ENCODE results near the gene PPP2R1B.

PPP2R1B gene

GRCh38 chr11:111808834-111809233 is 42.6 kb upstream of the PPP2R1B start:
- TF ChIP-seq SPI1 (IDR thresholded peaks at IDR 0.05; ENCODE audit: borderline replicate concordance, low read depth), result no peak
- TF ChIP-seq GABPA (IDR thresholded peaks at IDR 0.05; ENCODE audit: low read depth), result no peak
- no peak for TF ChIP-seq POLR2AphosphoS5 (IDR thresholded peaks at IDR 0.05; ENCODE audit: low read depth)
- TF ChIP-seq CTCF (IDR thresholded peaks at IDR 0.05; ENCODE audit: insufficient read depth, low read length), result no peak
- Histone ChIP-seq H3K27me3 (ENCODE audit: insufficient read depth, poor library complexity, severe bottlenecking) (no peaks in the 10 kb centered on the region), H3K27ac (replicated peaks) (no peak overlapping the region), H3K4me3 (replicated peaks; ENCODE audit: insufficient read depth, low read length) (no peak overlapping the region)
- no peak for DNase-seq (ENCODE audit: low read depth in 1 of 2, low spot score in 1 of 2)

GRCh38 chr11:111808063-111808588 is 41.9 kb upstream of the PPP2R1B start:
- no peak for DNase-seq (ENCODE audit: low read depth in 1 of 2, low spot score in 1 of 2)
- Histone ChIP-seq H3K4me3 (replicated peaks; ENCODE audit: insufficient read depth, low read length) (no peak overlapping the region), H3K27ac (replicated peaks) (no peak overlapping the region), H3K27me3 (ENCODE audit: insufficient read depth, poor library complexity, severe bottlenecking) (no peaks in the 10 kb centered on the region)
- TF ChIP-seq REST (IDR thresholded peaks at IDR 0.05; ENCODE audit: insufficient replicate concordance, low read depth) (no peak), GABPA (IDR thresholded peaks at IDR 0.05; ENCODE audit: low read depth) (no peak), POLR2AphosphoS5 (IDR thresholded peaks at IDR 0.05; ENCODE audit: low read depth) (no peak), CTCF (IDR thresholded peaks at IDR 0.05; ENCODE audit: insufficient read depth, low read length) (no peak), SPI1 (IDR thresholded peaks at IDR 0.05; ENCODE audit: borderline replicate concordance, low read depth) (no peak)

GRCh38 chr11:111807076-111807475 is 40.9 kb upstream of the PPP2R1B start:
- DNase-seq (ENCODE audit: low read depth in 1 of 2, low spot score in 1 of 2), result no peak
- no peak overlapping the region for H3K27ac ChIP-seq (replicated peaks)
- H3K27me3 ChIP-seq (ENCODE audit: insufficient read depth, poor library complexity, severe bottlenecking), result no peaks in the 10 kb centered on the region
- TF ChIP-seq SPI1 (IDR thresholded peaks at IDR 0.05; ENCODE audit: borderline replicate concordance, low read depth), result no peak
- no peak for TF ChIP-seq REST (IDR thresholded peaks at IDR 0.05; ENCODE audit: insufficient replicate concordance, low read depth)
- TF ChIP-seq CTCF (IDR thresholded peaks at IDR 0.05; ENCODE audit: insufficient read depth, low read length), result no peak
- no peak for TF ChIP-seq GABPA (IDR thresholded peaks at IDR 0.05; ENCODE audit: low read depth)
- TF ChIP-seq POLR2AphosphoS5 (IDR thresholded peaks at IDR 0.05; ENCODE audit: low read depth), result no peak
- H3K4me3 ChIP-seq (replicated peaks; ENCODE audit: insufficient read depth, low read length), result no peak overlapping the region

- TF ChIP-seq GABPA (IDR thresholded peaks at IDR 0.05; ENCODE audit: low read depth), result no peak
- TF ChIP-seq SPI1 (IDR thresholded peaks at IDR 0.05; ENCODE audit: borderline replicate concordance, low read depth), result no peak
- no peak for TF ChIP-seq CTCF (IDR thresholded peaks at IDR 0.05; ENCODE audit: insufficient read depth, low read length)
- TF ChIP-seq POLR2AphosphoS5 (IDR thresholded peaks at IDR 0.05; ENCODE audit: low read depth), result no peak
- TF ChIP-seq REST (IDR thresholded peaks at IDR 0.05; ENCODE audit: insufficient replicate concordance, low read depth), result no peak
- H3K27ac ChIP-seq (replicated peaks), result no peak overlapping the region
- no peaks in the 10 kb centered on the region for H3K27me3 ChIP-seq (ENCODE audit: insufficient read depth, poor library complexity, severe bottlenecking)
- H3K4me3 ChIP-seq (replicated peaks; ENCODE audit: insufficient read depth, low read length), result no peak overlapping the region
- DNase-seq (ENCODE audit: low read depth in 1 of 2, low spot score in 1 of 2), result no peak
Measured at GRCh38 chr11:111801135-111801534, 34.9 kb upstream of the PPP2R1B start.

Data from HL-60 (cell line).